DMS 273 treated with DMSO at 0.1 percent for 48 hours (cell line): ENCODE measurements around the gene TRIM56.
"Not testable (repeated sequence)": the region's sequence is repeated elsewhere in the genome, so short reads cannot be mapped to it uniquely, and the experiment has no call there.

Experiments used
- DNase-seq: peaks from one replicate; lab custom pipeline; 2025; lab: John Stamatoyannopoulos, UW

The TRIM56 gene

GRCh38 chr7:101113140-101113539, 27.9 kb downstream of the TRIM56 start:
- DNase-seq = not testable (repeated sequence)

DNA sequence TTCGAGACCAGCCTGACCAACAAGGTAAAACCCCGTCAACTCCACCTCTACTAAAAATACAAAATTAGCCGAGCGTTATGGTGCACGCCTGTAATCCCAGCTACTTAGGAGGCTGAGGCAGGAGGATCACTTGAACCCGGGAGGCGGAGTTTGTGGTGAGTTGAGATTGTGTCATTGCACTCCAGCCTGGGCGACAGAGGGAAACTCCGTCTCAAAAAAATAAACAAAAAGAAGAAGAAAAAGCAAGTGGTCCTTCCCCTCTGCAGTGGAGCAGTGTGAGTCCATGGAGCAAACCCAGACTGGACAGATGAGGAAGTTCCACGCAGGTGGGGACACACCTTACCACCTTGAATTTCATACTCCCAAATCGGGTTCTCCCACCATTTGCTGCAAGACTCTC, 28.6 kb downstream of the TRIM56 start:
- no peak for DNase-seq

DNA sequence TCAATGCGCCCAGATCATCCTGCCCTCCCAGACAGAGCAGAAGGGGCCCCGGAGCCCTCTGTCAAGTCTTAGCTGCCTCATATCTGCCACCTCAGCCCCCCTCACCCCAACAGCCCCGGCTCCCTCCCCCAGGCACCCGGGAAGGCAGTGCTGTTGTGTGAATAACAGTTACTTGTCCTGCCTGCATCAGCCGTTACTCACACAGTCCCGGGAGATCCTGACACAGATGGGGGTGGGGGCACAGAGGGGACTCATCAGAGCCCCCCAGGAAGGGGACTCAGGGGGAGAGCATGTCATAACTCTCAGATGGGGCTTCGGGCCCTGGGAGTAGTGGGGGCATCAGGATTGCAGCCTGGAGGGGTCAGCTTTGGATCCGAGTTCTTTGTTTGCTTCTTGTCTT, 29.2 kb downstream of the TRIM56 start:
- DNase-seq = no peak

- no peak for DNase-seq
Measured at GRCh38 chr7:101115215-101115614, 29.9 kb downstream of the TRIM56 start.

GRCh38 chr7:101116898-101117297, 31.6 kb downstream of the TRIM56 start:
- DNase-seq = no peak

- no peak for DNase-seq
Measured at GRCh38 chr7:101118856-101119255, 33.6 kb downstream of the TRIM56 start.

DNA sequence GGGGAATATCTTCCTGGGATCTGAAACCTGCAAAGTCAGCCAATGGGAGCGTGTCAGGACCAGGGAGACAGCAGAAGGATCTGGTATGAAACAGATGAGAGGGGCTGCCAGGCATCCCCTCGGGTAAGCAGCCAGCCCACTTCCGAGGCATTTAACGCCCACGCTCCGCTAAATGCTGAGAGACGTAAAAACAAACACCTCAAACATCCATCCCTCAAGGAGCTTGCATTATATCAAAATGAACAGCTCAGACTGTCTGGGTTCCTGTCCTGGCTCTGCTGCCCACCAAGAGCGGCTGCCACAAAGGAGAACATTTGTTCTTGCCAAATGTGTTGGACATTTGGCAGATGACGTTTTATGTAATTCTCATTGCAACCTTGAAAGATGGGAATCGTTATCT, 34.6 kb downstream of the TRIM56 start:
- DNase-seq = no peak

GRCh38 chr7:101120315-101120714, 35.0 kb downstream of the TRIM56 start:
- DNase-seq = no peak

- not testable (repeated sequence) for DNase-seq
Measured at GRCh38 chr7:101121631-101121990, 36.3 kb downstream of the TRIM56 start.

DNA sequence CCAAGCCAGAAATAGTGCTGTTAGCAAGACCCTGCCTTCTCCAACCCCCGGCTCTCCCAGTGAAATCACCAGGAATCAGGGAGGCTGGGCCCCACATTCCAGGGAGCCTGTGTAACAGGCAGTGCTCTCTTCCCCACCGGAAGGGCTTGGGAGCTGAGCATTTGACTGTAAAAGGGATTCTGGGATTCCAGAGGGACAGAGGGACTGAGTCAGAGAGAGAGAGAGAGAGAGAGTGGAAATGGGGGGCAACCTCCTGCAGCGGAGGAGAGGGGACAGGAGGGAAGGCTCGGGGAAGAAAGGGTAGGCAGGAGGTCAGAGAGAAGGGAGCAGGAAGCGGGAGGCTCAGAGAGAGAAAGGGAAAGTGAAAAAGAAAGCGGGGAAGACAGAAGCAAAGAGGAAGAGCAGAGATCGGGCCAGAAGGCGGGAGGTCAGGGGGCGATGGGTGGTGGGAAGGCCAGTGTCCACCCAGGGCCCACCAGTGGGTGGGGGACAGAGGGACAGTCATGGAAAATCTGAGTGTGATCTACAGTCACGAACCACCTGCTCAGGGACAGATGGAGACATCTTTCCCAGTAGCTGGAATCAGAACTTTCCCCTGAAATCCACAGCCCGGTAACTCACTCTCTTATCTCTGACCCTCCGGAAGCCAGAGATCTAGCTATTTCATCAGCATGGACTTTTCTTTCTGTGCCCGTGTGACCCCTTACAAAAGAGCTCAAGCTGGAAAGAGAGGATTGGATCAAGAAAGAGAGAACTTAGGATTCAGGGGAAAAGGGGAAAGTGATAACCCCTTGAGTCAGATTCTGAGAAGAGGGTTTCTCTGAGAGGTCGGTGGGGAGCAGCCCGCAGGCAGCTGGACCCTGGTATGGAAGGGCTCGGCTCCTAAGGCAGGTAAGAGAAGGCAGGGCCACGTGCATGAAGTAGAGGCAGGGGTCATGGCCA, 37.0 kb downstream of the TRIM56 start:
- DNase-seq = no peak

- no peak for DNase-seq
Measured at GRCh38 chr7:101122933-101123702, 37.8 kb downstream of the TRIM56 start.

DNA sequence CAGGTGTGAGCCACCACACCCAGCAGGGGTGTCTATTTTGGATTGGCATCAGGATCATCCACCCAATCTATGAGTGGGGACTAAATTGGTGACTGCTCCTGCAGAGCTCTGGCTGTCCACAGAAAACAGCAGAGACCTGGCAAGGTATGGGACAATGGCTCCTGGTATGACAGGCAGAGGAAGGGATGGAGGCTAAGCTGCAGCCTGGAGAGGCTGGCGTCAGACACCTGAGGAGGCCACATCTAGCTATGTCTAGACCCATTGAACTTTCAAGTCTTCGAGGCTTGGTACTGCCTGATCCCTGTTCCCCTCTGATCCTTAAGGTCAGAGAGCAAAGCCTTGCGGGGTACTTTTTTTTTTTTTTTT, 38.4 kb downstream of the TRIM56 start:
- DNase-seq = no peak

DNA sequence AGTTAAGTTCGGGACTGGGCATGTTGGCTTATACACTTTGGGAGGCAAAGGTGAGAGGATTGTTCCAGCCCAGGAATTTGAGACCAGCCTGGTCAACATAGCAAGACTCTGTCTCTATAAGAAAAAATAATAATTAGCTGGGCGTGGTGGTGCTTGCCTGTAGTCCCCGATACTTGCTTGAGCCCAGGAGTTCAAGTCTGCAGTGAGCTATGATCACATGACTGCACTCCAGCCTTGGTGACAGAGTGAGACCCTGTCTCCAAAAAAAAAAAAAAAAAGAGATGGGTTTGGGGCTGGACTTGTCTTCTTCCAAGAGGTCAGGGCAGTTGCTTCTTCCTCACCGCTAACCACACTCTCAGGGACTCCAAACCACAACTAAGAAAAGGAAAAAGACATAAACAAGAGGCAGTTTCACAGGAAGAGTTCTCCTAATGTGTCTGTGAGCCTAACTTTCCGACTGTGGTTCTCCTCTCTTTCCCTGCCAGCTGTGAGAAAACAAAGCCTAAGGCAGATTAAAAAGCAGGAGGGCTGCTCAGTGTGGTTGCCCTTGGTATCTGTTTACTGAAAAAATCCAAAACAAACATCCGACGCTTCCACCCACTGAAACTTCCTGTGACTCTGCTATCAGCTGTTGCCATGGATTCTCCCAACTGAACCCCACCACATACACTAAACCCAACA, 39.2 kb downstream of the TRIM56 start:
- DNase-seq = no peak

DNA sequence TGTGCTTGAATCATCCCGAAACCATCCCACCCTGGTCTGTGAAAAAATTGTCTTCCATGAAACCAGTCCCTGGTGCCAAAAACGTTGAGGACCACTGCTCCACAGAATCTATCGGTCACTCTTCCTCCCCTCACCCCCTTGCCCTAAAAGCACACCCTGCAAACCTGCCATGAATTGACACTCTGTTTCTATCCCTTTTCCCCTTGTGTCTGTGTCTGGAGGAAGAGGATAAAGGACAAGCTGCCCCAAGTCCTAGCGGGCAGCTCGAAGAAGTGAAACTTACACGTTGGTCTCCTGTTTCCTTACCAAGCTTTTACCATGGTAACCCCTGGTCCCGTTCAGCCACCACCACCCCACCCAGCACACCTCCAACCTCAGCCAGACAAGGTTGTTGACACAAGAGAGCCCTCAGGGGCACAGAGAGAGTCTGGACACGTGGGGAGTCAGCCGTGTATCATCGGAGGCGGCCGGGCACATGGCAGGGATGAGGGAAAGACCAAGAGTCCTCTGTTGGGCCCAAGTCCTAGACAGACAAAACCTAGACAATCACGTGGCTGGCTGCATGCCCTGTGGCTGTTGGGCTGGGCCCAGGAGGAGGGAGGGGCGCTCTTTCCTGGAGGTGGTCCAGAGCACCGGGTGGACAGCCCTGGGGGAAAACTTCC, 40.8 kb downstream of the TRIM56 start:
- DNase-seq = no peak

DNA sequence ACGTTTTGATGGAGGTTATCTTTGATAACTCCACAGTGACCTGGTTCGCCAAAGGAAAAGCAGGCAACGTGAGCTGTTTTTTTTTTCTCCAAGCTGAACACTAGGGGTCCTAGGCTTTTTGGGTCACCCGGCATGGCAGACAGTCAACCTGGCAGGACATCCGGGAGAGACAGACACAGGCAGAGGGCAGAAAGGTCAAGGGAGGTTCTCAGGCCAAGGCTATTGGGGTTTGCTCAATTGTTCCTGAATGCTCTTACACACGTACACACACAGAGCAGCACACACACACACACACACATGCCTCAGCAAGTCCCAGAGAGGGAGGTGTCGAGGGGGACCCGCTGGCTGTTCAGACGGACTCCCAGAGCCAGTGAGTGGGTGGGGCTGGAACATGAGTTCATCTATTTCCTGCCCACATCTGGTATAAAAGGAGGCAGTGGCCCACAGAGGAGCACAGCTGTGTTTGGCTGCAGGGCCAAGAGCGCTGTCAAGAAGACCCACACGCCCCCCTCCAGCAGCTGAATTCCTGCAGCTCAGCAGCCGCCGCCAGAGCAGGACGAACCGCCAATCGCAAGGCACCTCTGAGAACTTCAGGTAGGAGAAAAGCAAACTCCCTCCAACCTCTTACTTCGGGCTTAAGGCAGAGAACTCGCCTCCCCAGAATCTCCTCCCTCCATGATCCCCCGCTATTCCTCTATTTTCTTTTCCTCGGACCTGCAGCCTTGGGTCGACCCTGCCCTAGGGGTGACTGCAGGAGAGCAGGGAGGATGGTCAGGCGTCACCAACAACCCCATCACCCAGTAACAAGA, 41.6 kb downstream of the TRIM56 start, which contains the start of gene SERPINE1:
Gene SERPINE1 (plus strand): TSS at position 454 of the 809 bp plus-strand sequence. CDS start 1,290 bp downstream, outside the sequence.
- peak; percentile 30 for DNase-seq

DNA sequence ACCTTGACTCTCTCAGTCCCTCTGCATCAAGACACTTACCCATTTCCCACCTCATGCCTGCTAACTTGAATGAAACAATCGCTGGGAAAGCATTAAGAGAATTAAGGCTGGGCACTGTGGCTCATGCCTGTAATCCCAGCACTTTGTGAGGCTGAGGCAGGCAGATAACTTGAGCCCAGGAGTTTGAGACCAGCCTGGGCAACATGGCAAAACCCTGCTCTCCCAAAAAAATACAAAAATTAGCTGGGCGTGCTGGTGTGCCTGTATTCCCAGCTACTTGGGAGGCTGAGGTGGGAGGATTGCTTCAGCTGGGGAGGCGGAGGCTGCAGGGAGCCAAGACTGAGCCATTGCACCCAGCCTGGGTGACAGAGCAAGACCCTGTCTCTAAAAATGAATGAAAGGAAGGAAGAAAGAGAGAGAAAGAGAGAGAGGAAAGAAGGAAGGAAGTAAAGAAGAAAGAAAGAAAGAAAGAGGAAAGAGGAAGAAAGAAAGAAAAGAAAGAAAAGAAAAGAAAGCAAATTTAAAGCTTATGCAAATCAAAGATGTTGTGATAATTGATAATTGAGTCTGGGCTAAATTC, 42.3 kb downstream of the TRIM56 start:
- no peak for DNase-seq

- DNase-seq = no peak
Measured at GRCh38 chr7:101128040-101128834, 43.0 kb downstream of the TRIM56 start.

- DNase-seq = no peak
Measured at GRCh38 chr7:101129603-101130117, 44.4 kb downstream of the TRIM56 start.
